Skin epidermis (tissue), 12 donors: ENCODE data around the gene ZNF784.
"Not testable (repeated sequence)": the region's sequence is repeated elsewhere in the genome, so short reads cannot be mapped to it uniquely, and the experiment has no call there.

Source experiments
- H3K27ac ChIP-seq, 21 experiments: fragments of 200-600 bp; sonication (generic) in 11 of 21; one replicate each; pipeline ENCODE4 v1.5.0; 2020; ENCODE audit warnings: mild to moderate bottlenecking in 3 of 21, inconsistent platforms in 2 of 21, moderate library complexity in 2 of 21
- H3K4me3 ChIP-seq, 7 experiments: fragments of 200-600 bp; sonication (generic) in 2 of 7; one replicate each; pipeline ENCODE4 v1.5.0; 2020; ENCODE audit warnings: inconsistent platforms in 2 of 7, mild to moderate bottlenecking in 2 of 7, moderate library complexity in 1 of 7

ZNF784 gene

GRCh38 chr19:55573929-55574328, 50.4 kb downstream of the ZNF784 start:
- H3K27ac ChIP-seq, H3K4me3 ChIP-seq: not testable (repeated sequence)
